ENCODE data around the gene CTU2.

Gene CTU2

GRCh38 chr16:88764080-88764479, 57.8 kb downstream of the CTU2 start:
- no peak for DNase-seq

- DNase-seq: no peak
These were observed 58.6 kb downstream of the CTU2 start for GRCh38 chr16:88764913-88765349.
